GM18951 (cell line): ENCODE results near the gene POMGNT2.

Source experiments
- POLR2A ChIP-seq: IDR thresholded peaks from 4 replicates; pipeline ENCODE4 v1.6.1; 2011; ENCODE audit warnings: mild to moderate bottlenecking; ENCODE audit not compliant: insufficient read length, insufficient read depth; ENCODE audit errors: extremely low read depth
- in situ Hi-C: fragments of 300-500 bp; cut with MboI; formaldehyde crosslinking; loops from one replicate; pipeline ENCODE4 v1.12.0; 2022; ENCODE audit warnings: low sequenced_read_pairs, mixed read lengths, inconsistent platforms; ENCODE audit not compliant: unreplicated experiment

The POMGNT2 gene

DNA sequence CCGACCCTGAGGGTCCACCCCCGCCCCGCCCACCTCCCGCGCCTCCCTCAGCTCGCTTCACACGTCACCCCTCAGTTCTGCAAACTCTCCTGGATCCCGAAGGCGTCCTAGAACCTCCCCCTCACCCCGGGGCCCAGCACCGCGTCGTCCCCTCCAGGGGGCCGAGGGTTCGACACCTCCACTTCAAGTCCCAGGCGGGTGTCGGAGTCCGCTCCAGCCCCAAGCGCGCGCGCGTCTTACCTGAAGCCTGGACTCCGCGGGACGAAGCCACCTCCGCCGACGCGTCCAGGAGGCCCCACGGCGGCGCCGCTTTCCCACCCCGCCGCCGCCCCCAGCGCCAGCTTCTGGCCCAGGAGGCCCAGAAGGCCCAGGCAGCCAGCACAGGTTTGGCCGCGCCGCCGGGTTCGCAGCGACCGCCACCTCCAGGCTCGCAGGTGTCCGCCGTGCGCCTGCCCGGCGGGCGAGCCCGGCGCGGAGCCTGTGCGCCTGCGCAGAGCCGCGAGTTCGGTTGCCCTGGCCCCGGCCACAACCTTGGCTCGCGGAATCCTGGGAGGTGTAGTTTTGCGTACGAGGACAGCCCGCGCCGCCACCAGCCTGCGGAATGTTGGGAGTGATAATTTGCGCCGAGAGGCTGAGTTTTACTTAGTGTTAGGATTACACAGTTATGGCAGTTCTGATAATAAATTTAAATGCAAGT lies at the start of gene POMGNT2:
Gene POMGNT2 (minus strand): TSS at position 484 of the 697 bp plus-strand sequence. CDS start 24,648 bp downstream, outside the sequence.
- TF ChIP-seq POLR2A: no peak
- in situ Hi-C loops: no loop called here

DNA sequence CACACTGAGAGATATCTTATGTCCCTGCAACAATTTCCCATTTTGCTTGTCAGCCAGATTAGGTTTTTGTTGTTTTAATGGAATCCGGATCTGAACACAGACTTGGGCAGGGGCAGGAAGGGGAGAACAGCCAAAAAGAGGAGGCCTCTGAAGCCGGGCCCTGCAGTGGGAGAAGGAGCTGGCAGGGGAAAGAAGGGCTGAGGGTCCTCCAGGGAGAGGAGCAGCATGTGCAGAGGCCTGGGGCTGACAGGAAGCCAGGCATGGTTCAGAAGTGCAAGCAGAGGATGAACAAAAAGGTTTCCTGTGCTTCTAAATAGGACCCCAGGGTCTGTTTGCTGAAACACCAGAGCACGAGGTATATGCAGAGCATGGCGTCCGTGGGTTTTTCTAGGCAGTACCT lies 49.1 kb upstream of the POMGNT2 start:
- no peak for TF ChIP-seq POLR2A
- in situ Hi-C loops: no loop called here

DNA sequence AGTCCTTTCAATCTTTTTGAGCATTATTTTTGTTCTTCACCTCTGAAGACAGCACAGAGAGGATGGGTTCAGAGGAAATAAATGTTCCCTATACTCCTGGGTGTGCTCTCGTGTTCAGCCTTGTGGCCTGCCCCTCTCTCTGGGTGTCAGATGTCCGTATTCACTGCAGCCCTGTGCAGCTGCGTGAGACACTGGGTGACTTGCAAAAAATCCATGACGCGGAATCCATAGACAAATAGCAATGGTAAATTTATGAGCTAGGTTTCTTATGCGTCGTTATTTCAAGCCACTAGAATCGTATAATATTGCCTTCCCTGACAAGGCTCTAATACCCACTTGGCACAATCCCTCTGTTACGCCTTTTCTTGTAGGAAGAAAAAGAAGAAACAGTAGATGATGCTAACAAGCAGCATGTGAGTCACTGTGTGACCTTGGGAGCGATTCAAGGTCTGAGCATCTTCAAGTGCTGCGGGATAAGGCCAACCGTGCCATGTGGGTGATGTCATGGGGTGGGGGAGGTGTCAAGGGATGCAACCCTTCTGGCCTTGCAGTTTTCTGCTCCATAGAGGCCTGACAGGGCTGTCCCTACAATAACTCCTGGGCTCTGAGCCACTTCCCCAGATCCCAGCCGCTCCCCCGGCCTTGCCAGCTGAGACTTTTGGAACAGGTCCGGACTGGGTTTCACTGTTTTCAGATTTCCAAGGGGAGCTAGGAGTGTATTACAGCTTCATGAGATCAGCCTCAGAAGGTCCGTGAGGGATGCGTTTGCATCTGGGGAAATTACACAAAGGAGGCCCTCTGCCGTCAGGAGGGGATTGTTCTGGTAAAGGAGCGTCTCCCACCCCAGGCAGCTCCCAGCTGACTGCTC lies 47.6 kb upstream of the POMGNT2 start:
- in situ Hi-C loops: no loop called here
- no peak for TF ChIP-seq POLR2A

DNA sequence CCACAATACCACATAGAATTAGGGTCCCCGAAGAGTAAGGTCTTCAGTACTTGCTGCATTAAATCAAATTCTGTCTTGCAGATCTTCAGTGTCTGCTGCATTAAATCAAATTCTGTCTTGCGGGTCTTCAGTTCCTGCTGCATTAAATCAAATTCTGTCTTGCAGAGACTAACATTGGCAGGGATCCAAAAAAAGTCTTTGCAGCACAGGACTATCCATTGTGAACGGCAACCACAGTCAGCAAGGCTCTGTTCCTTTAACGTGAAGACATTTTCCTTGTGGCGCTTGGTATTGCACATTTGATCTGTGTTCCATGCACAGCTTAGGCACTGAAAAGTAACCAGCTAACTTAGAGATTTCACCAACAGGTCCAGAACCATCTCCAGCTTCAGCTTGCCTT lies 46.8 kb upstream of the POMGNT2 start:
- in situ Hi-C loops: no loop called here
- no peak for TF ChIP-seq POLR2A

DNA sequence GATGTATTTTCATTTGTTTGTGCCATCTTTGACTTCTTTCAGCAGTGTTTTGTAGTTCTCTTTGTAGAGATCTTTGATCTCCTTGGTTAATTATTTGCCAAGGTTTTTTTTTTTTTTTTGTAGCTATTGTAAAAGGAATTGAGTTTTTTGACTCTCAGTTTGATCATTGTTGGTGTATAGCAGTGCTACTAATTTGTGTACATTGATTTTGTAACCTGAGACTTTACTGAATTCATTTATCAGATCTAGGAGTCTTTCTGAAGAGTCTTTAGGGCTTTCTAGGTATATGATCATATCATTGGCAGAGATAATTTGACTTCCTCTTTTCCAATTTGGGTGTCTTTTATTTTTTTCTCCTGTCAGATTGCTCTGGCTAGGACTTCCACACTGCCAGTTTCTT lies 42.2 kb upstream of the POMGNT2 start:
- in situ Hi-C loops: loop anchor here (10.0 kb wide), 1 partner anchor 367 kb away; no protein-coding TSS in a partner anchor

DNA sequence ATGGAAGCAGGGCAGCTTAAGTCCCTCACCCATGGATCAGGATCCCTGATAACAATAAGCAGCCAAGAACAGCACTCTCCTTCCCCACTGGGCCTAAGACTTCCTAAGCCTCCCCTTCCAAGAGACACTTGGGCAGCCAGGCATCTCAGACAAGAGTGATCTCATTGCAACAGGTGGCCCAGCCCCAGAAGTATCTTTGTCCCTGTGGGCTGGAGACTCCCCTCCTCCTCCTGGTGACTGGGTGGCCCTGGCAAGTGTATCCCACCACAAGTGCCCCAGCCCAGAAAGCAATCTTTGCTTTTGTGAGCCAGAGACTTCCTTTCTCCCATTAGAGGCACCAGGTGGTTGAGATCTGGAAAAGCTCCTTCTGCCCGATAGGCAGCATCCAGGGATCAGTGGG lies 40.7 kb upstream of the POMGNT2 start:
- in situ Hi-C loops: loop anchor here (10.0 kb wide), 1 partner anchor 368 kb away; no protein-coding TSS in a partner anchor

More for the DNA sequence above, 42.2 kb upstream of the POMGNT2 start:
- TF ChIP-seq POLR2A: no peak

DNA sequence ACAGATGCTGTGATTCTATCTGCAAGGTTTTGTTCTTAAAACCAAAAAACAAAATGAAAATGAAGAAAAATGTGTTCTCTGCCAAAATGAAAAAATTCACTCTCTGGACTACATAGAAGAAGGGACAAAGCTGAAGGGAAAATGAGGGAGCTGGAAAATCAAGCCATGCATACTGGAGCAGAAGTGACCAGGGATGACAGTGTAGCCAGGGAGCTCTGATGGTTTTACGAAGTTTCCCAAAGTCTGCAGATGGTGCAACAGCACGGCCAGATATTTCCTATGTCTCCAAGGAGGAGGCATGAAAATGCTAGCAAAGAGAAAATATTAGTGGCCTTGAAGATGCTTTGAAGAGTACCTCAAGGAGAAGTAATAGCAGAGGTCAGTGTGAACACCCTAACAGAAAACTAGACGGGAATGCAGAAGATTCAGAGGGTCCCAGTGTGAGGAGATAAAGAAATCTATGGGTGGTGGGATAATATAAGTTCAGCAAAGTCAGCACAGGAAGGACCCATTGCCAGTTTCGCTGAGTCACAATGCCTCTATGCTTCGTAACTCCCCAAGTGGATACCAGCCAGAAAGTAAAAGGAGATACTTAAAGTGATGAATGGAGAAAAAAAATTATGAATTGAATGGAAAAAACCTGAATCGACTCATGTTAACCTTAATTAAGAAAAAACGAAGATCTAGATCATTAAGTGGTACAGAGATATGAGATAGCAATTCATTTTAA lies 39.0 kb upstream of the POMGNT2 start:
- in situ Hi-C loops: loop anchor here (10.0 kb wide), 1 partner anchor 370 kb away; no protein-coding TSS in a partner anchor

More for the DNA sequence above, 40.7 kb upstream of the POMGNT2 start:
- TF ChIP-seq POLR2A: no peak

DNA sequence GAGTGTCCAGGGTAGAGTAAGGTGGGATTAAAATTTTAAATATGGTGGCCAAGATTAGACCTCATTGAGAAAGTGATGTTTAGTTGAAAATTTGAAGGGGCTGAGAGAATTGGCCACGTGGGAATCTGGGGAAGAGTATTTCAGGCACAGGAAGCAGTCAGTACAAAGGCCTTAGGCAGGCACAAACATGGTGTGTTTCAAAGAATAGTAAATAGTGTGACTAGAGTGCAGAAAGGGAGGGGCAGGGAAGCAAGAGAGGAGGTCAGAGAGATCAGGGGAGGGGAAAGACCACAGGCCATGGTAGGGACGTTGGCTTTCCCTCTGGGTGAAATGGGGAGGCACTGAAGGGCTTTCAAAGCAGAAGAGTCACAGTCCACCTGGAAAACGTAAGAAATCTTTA lies 36.6 kb upstream of the POMGNT2 start:
- in situ Hi-C loops: loop anchor here (10.0 kb wide), 1 partner anchor 372 kb away; no protein-coding TSS in a partner anchor
- no peak for TF ChIP-seq POLR2A

More for the DNA sequence above, 39.0 kb upstream of the POMGNT2 start:
- TF ChIP-seq POLR2A: no peak

DNA sequence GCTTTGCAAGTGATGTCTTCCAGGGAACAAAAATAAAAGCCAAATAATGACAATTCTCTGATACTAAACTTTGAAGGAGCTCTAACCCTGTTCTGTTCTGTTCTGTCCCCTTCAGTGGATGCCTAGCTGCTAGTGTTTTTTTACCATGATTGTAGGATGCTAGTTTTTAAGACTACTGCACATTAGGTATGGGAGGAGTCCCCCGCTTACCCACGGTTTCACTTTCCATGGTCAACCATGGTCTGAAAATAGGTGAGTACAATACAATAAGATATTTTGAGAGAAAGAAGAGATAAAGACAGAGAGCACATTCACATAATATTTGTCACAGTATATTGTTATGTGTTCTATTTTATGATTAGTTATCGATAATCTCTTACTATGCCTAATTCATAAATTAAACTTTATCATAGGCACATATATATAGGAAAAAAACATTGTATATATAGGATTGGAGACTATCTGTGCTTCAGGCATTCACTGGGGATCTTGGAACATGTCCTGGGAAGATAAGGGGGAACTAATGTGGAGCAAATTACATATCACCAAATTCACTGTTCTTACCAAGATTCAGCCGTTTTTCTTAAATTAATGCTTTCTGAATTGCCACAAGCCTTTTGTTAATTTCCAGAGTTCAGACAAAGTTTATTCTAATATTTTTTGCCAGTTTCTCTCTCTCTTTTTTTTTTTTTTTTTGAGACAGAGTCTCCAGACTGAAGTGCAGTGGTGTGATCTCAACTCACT lies 32.8 kb upstream of the POMGNT2 start:
- in situ Hi-C loops: no loop called here
- TF ChIP-seq POLR2A: no peak

DNA sequence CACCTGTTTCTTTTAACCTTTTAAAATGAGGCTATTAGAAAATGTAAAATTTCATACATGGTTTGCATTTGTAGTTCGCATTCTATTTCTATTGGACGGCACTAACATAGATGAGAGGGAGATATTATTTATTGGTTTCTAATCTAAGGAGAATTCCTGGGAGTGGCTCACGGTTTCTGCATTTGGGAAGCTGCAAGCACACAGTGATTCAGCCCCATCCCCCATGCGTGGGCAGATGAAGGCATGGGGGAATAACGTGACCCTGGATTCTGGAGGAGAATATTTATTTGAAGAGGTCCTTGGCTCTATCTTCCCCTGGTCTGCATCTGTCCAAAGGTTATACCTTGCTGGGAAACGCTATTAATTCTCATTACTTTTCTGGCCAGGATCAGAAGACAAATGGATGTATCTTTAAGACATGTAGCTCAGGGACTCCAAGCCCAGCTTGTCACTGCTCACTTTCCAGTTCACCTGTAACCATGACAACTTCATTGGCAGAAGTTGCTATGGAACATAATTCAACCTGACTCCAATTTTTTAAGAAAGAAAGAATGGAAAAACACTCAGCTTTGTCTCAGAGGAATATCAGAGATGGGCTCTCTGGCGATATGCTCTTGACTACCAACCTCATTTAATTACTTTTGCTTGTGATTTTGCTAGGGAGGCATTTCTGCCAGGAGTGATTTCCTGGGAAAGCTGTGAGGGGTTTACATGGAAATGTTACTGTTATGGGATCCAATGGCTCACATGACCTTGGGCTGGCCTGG lies 27.2 kb upstream of the POMGNT2 start:
- no peak for TF ChIP-seq POLR2A

DNA sequence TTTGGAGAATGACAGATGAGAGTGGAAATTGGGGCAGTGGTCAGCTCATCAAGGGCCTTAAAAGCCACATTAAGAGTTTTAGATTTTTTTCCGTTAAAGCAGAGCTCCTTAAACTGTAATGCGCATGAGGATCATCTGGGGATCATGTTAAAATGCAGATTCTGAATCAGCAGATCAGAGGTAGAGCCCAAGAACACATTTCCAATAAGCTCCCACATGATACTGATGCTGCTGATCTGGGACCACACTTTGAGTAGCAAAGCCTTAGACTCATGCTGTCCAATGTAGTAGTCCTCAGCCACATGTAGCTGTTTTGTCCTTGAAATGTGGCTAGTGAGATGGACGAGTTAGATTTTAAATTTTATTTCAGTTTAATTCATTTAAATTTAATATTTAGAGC lies 26.3 kb upstream of the POMGNT2 start:
- in situ Hi-C loops: no loop called here
- TF ChIP-seq POLR2A: no peak

More for the DNA sequence above, 27.2 kb upstream of the POMGNT2 start:
- in situ Hi-C loops: no loop called here

DNA sequence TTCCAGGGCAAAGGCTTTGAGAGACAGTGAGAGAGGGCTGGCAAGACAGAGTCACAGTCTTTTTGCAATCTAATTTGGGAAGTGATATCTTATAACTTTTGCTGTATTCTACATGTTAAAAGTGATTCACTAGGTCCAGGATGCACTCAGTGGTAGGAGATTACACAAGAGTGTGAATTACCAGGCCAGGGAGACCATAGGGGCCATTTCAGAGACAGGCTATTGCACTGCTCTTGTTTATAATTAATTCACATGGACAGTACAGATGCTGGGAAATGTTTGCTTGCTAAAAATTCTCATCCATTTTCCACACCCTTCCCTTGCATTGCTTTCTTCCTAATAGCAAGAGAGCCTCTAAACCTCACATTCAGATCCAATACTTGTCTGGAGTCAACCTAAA lies 22.6 kb upstream of the POMGNT2 start:
- in situ Hi-C loops: no loop called here
- no peak for TF ChIP-seq POLR2A
